ENCODE data around the gene EPPIN. TPM values are rescaled to one million over a fixed set of nuclear protein-coding genes. Genes with fewer than 3 reads are reported as not detected.
"Not testable (repeated sequence)": the region's sequence is repeated elsewhere in the genome, so short reads cannot be mapped to it uniquely, and the experiment has no call there.

The EPPIN gene
- total RNA-seq, 1 donor from 2014 or later = not detected

GRCh38 chr20:45583502-45583901, 36.3 kb upstream of the EPPIN start:
- no peak for DNase-seq (ENCODE audit: low read depth)
- Histone ChIP-seq H3K36me3 (ENCODE audit: control insufficient read depth, insufficient read depth, low read length) (no peaks in the 10 kb centered on the region), H3K27me3 (ENCODE audit: control insufficient read depth, insufficient read depth, low read length) (peaks cover 2% of the 10 kb centered on the region), H3K4me3 (ENCODE audit: low read depth, low read length) (no peak overlapping the region)
- TF ChIP-seq, protein P1, sequence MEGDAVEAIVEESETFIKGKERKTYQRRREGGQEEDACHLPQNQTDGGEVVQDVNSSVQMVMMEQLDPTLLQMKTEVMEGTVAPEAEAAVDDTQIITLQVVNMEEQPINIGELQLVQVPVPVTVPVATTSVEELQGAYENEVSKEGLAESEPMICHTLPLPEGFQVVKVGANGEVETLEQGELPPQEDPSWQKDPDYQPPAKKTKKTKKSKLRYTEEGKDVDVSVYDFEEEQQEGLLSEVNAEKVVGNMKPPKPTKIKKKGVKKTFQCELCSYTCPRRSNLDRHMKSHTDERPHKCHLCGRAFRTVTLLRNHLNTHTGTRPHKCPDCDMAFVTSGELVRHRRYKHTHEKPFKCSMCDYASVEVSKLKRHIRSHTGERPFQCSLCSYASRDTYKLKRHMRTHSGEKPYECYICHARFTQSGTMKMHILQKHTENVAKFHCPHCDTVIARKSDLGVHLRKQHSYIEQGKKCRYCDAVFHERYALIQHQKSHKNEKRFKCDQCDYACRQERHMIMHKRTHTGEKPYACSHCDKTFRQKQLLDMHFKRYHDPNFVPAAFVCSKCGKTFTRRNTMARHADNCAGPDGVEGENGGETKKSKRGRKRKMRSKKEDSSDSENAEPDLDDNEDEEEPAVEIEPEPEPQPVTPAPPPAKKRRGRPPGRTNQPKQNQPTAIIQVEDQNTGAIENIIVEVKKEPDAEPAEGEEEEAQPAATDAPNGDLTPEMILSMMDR (IDR thresholded peaks at IDR 0.05; ENCODE audit: insufficient read depth, low read length, severe bottlenecking) = no peak
- FAIRE-seq = no peak

DNA sequence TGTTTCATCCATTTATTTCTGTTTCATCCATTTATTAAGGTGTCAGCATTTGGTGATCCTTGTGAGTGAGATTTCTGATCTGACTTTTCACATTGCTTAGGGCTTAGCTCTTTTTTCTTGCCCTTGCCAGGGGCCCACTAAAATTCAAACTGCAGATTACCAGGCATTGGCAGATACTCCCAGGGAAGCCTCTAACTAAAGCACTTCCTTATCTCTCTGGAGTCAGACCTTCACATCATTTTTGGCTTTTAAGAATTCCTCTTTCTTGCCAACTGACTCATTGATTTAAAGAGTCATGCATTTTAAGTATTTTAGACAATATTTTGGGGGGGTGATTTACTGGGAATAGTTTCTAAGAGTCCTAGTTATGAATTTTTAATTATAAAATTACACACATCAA, 34.5 kb upstream of the EPPIN start:
- TF ChIP-seq, protein P1 (IDR thresholded peaks at IDR 0.05; ENCODE audit: insufficient read depth, low read length, severe bottlenecking) = no peak
- Histone ChIP-seq H3K27me3 (ENCODE audit: control insufficient read depth, insufficient read depth, low read length) (peaks cover 2% of the 10 kb centered on the region), H3K36me3 (ENCODE audit: control insufficient read depth, insufficient read depth, low read length) (no peaks in the 10 kb centered on the region), H3K4me3 (ENCODE audit: low read depth, low read length) (no peak overlapping the region)
- FAIRE-seq (no peak), DNase-seq (ENCODE audit: low read depth) (no peak)

DNA sequence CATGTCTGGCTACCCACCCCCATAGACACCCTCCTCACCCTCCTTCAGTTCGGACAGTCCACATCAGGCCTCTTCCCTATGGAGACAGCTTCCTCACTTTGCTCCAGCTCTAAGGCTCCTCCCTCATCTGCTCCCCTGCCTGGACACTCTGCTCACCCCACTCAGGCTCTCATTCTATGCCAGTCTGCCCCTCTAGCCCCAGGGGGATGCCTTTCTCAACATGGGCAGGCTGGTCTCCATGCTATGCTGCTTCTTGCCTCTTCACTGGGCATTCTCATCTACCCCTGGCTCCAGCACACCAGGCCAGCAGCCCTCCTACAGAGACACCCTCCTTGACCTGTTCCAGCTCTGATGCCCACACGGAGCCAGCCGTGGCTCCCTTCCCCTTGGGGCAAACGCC, 32.0 kb upstream of the EPPIN start, which contains the start of gene WFDC8:
WFDC8 (minus strand) TSS at position 101 of the 400 bp plus-strand sequence; CDS start at position 64, 37 bp downstream.
- TF ChIP-seq, protein P1 (IDR thresholded peaks at IDR 0.05; ENCODE audit: insufficient read depth, low read length, severe bottlenecking) = no peak
- FAIRE-seq = no peak

GRCh38 chr20:45578231-45578630, 31.0 kb upstream of the EPPIN start:
- FAIRE-seq = no peak
- Histone ChIP-seq H3K36me3 (ENCODE audit: control insufficient read depth, insufficient read depth, low read length) (no peaks in the 10 kb centered on the region), H3K27me3 (ENCODE audit: control insufficient read depth, insufficient read depth, low read length) (peaks cover 2% of the 10 kb centered on the region), H3K4me3 (ENCODE audit: low read depth, low read length) (no peak overlapping the region)
- DNase-seq (ENCODE audit: low read depth) = no peak
- TF ChIP-seq, protein P1 (IDR thresholded peaks at IDR 0.05; ENCODE audit: insufficient read depth, low read length, severe bottlenecking) = no peak

More for the DNA sequence above, 32.0 kb upstream of the EPPIN start, which contains the start of gene WFDC8:
- Histone ChIP-seq H3K4me3 (ENCODE audit: low read depth, low read length) (no peak within 1 kb of the TSS), H3K27me3 (ENCODE audit: control insufficient read depth, insufficient read depth, low read length) (peaks cover 2% of the 10 kb centered on the region), H3K36me3 (ENCODE audit: control insufficient read depth, insufficient read depth, low read length) (no peaks in the 10 kb centered on the region)
- no peak for DNase-seq (ENCODE audit: low read depth)

- Histone ChIP-seq H3K36me3 (ENCODE audit: control insufficient read depth, insufficient read depth, low read length) (no peaks in the 10 kb centered on the region), H3K4me3 (ENCODE audit: low read depth, low read length) (no peak overlapping the region), H3K27me3 (ENCODE audit: control insufficient read depth, insufficient read depth, low read length) (no peaks in the 10 kb centered on the region)
- no peak for DNase-seq (ENCODE audit: low read depth)
- no peak for FAIRE-seq
- TF ChIP-seq, protein P1 (IDR thresholded peaks at IDR 0.05; ENCODE audit: insufficient read depth, low read length, severe bottlenecking) = no peak
These were observed 29.8 kb upstream of the EPPIN start for GRCh38 chr20:45576995-45577394.

- Histone ChIP-seq H3K36me3 (ENCODE audit: control insufficient read depth, insufficient read depth, low read length) (no peaks in the 10 kb centered on the region), H3K27me3 (ENCODE audit: control insufficient read depth, insufficient read depth, low read length) (no peaks in the 10 kb centered on the region), H3K4me3 (ENCODE audit: low read depth, low read length) (no peak overlapping the region)
- DNase-seq (ENCODE audit: low read depth) = no peak
- no peak for FAIRE-seq
- TF ChIP-seq, protein P1 (IDR thresholded peaks at IDR 0.05; ENCODE audit: insufficient read depth, low read length, severe bottlenecking) = no peak
These were observed 28.7 kb upstream of the EPPIN start for GRCh38 chr20:45575931-45576330.

DNA sequence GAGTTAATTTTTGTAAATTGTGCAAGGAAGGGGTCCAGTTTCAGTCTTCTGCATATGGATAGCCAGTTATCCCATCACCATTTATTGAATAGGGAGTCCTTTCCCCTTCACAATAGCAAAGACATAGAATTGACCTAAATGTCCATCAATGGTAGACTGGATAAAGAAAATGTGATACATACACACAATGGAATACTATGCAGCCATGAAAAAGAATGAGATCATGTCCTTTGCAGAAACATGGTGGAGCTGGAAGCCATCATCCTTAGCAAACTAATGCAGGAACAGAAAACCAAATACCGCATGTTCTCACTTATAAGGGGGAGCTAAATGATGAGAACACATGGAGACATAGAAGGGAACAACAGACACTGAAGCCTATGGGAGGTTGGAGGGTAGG, 22.4 kb upstream of the EPPIN start:
- not testable (repeated sequence) for DNase-seq (ENCODE audit: low read depth)

More for the DNA sequence above, 22.4 kb upstream of the EPPIN start:
- H3K4me3 ChIP-seq (ENCODE audit: low read depth, low read length); H3K36me3 ChIP-seq (ENCODE audit: control insufficient read depth, insufficient read depth, low read length); FAIRE-seq; H3K27me3 ChIP-seq (ENCODE audit: control insufficient read depth, insufficient read depth, low read length): not testable (repeated sequence)

All from bronchial epithelial cell (primary cell).